GM13976 (cell line): Measurements from ENCODE around the gene MLPH.
"Not testable (repeated sequence)": the region's sequence is repeated elsewhere in the genome, so short reads cannot be mapped to it uniquely, and the experiment has no call there.

Experiments
- DNase-seq: peaks from one replicate; pipeline ENCODE4 v3.0.0; 2012; ENCODE audit warnings: low spot score
- in situ Hi-C: fragments of 300-500 bp; cut with MboI; formaldehyde crosslinking; loops from one replicate; pipeline ENCODE4 v1.12.0; 2022; ENCODE audit warnings: low sequenced_read_pairs, mixed read lengths, inconsistent platforms; ENCODE audit not compliant: unreplicated experiment
- TF ChIP-seq, protein P1 (sequence below): IDR thresholded peaks from 2 replicates; pipeline ENCODE4 v1.5.1; 2012; ENCODE audit warnings: borderline replicate concordance, mild to moderate bottlenecking; ENCODE audit not compliant: insufficient read depth; ENCODE audit errors: extremely low read depth, missing control alignments, control extremely low read depth

MLPH gene

DNA sequence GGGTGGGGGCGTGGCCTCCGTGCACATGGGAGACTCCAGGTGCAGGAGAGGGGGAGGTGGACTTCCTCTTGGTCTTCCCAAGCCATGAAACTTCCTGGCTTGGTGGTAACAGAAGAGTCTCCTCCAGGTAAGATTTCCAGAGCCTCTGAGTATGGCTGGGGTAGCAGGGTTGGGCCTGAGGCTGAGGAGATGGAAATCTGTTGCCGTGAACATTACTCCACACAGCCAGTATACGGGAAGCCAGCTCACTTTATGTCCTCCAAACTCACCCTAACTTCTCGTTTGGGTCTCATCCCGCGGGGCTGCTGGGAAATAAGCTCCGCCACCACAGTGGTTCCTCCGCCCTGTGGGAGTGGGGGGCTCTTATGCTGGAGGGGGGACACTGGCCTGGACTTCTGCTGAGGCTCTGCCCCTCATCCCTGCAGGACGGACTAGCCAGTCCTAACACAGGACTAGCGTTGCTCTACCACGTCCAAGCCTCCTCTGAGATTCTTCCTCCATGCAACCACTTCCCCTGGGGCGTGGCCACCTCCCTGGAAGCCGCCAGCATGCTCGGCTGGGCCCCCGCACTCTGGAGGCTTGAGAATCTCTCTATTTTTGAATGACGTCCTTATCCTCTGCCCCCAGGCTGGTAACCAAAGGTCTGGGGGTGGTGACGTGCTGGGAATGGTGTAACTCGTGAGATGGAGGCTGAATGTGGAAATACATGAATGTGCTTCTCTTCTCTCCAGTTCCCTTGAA, 104.3 kb downstream of the MLPH start:
- TF ChIP-seq, protein P1, sequence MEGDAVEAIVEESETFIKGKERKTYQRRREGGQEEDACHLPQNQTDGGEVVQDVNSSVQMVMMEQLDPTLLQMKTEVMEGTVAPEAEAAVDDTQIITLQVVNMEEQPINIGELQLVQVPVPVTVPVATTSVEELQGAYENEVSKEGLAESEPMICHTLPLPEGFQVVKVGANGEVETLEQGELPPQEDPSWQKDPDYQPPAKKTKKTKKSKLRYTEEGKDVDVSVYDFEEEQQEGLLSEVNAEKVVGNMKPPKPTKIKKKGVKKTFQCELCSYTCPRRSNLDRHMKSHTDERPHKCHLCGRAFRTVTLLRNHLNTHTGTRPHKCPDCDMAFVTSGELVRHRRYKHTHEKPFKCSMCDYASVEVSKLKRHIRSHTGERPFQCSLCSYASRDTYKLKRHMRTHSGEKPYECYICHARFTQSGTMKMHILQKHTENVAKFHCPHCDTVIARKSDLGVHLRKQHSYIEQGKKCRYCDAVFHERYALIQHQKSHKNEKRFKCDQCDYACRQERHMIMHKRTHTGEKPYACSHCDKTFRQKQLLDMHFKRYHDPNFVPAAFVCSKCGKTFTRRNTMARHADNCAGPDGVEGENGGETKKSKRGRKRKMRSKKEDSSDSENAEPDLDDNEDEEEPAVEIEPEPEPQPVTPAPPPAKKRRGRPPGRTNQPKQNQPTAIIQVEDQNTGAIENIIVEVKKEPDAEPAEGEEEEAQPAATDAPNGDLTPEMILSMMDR = no peak
- in situ Hi-C loops = no loop called here
- no peak for DNase-seq

GRCh38 chr2:237592425-237592980, 105.5 kb downstream of the MLPH start:
- in situ Hi-C loops = no loop called here
- no peak for DNase-seq
- TF ChIP-seq, protein P1 = no peak

DNA sequence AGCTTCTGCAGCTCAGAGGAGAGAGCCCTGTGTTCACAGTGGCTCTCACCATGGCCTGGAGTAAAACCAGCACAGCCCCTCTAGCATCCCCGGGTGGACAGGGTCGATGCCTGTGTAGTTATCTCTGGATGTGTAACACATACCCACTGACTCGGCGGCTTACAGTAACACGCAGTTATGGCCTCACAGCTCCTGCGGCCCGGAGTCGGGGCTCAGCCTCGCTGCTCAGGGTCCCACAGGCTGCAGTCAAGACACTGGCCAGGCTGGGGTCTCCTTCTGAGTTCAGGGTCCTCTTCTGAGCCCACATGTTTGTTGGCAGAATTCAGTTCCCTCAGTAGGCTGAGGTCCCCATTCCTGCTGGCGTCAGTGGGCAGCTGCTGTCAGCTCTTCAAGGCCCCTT, 106.0 kb downstream of the MLPH start:
- in situ Hi-C loops = no loop called here
- no peak for DNase-seq
- TF ChIP-seq, protein P1 = no peak

- TF ChIP-seq, protein P1 = no peak
- in situ Hi-C loops = no loop called here
- no peak for DNase-seq
Measured at GRCh38 chr2:237593596-237594320, 106.7 kb downstream of the MLPH start.

DNA sequence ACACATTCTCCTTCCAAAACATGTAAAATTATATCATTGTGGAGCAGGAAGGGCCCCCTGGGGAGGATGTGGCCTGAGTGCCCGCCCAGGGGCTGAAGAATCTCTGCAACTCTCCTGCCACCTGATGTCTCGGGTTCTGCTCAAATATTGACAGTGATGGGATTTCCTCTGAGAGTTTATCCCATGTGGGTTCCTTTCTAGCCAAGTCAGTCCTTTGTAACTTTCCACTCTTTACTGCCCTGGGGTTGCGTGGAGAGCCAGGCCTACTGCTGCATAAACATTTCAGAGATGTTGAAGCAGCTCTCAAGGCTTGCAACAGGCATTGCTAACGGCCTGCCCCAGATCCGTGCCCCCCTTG, 107.4 kb downstream of the MLPH start:
- no peak for DNase-seq
- in situ Hi-C loops = no loop called here
- TF ChIP-seq, protein P1 = no peak

DNA sequence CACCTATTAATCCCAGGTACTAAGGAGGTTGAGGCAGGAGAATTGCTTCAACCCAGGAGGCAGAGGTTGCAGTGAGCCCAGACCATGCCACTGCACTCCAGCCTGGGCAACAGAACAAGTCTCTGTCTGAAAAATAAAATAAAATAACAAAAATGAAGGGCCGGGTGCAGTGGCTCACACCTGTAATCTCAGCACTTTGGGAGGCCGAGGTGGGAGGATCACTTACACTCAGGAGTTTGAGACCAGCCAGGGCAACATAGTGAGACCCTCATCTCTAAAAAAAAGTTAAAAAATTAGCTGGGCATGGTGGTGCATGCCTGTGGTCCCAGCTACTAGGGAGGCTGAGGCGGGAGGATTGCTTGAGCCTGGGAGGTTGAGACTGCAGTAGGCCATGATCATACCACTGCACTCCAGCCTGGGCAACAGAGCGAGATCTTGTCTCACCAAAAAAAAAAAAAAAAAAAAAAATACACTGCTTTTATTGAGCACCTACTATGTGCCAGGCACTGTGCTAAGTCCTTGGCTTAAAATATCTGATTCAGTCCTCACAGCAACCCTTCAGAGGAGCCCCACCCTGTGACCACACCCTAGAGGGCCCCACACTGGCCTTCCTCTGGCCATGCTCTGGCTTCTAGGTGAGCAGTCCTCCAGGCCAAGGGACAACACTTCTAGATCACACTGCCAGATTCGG, 108.9 kb downstream of the MLPH start:
- DNase-seq, in situ Hi-C loops: not testable (repeated sequence)
